Renal pelvis (tissue), 4 donors: Measurements from ENCODE around the gene SREK1IP1. TPM values are rescaled to one million over a fixed set of nuclear protein-coding genes. Genes with fewer than 3 reads are reported as not detected.
A peak's percentile ranks its signal among the peaks of the same experiment; 100 is the strongest.

Experiments used
- DNase-seq: peaks from one replicate; pipeline ENCODE4 v3.0.0-alpha.2; 2013
- polyA plus RNA-seq, 3 donors: library from polyadenylated mRNA; unstranded; fragments of 120-200 nt; gene quantifications; one replicate each; pipeline ENCODE4 v1.2.1, GENCODE V29; 2013; ENCODE audit not compliant: insufficient read length in 3 of 3

The SREK1IP1 gene
- polyA plus RNA-seq, 3 donors = 17.3 to 24.9 (median 19.4) TPM

DNA sequence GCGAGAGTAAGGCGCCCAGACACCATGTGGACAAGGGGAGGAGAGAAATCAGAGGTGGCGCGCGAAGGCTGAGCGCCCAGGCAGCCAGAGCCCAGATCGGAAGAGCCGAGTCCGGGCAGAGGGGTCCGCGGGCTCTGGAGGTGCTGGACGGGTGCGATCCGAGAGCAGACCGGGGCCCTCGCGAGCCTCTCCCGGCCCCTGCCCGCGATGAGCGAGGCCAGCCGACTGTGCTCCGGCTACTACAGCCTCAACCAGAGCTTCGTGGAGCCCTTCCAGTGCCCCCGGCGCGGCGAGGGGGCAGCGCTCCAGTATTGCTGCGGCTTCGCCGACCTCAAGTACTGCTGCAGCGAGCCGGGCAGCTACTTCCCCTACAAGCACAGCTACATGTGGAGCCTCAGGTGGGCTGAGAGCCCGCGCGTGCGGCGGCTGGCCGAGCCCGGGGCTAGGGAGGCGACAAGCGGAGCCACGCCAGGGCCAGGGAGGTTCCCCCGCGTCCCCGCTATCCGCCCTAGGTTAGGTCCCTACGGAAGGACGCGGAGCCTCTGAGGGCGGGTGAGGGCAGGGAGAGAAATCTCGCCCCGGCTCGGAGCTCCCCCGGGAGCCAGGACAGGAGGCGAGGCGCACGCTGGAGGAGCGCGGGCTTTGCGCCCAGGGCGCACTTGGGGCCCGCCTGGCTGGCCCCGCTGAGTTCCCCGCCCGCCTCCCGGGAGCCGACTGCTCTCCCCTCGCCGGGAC, 77.9 kb downstream of the SREK1IP1 start, which contains the start of gene SHISAL2B:
SHISAL2B (plus strand) TSS at position 87 of the 735 bp plus-strand sequence; CDS start at position 208, 121 bp downstream.
- peak; percentile 30 for DNase-seq

DNA sequence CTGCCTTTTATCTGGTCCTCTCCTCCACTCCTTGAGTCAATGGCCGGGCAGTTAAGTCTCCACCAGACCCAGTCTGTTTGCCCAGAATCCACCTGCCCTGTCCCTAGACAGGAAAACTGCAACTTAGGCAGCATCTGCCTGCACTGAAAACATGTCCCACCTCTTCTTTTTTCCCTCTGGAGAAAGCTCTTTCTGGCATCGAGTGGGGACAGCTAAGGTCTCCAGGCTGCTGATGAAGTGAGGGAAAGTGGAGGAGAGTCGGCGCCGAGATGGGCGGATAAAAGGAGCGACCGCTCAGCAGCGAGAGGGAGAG, 78.4 kb downstream of the SREK1IP1 start:
- peak; percentile 0 for DNase-seq

DNA sequence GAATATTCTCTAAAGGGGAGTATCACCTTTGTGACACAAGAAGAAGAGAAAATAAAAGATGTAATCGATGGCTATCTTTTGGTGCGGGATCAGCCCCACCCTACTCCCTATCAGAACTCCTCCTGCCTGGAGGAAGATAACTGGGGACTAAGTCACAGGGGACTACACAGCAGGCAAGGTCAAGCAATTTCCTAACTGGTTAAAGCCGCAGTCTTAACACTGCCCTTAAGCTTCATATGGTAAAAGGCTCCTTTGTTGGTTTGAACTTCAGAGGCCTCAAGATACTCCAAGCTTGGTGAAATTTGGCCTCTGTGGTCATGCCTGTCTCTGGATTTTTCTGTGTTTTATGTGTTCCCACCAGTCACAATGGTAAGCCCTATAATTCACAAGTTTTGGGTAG, 79.5 kb downstream of the SREK1IP1 start:
- no peak for DNase-seq

- DNase-seq = no peak
Observed at GRCh38 chr5:64688391-64688790, 80.1 kb downstream of the SREK1IP1 start.

GRCh38 chr5:64685866-64686265, 82.6 kb downstream of the SREK1IP1 start:
- no peak for DNase-seq

GRCh38 chr5:64682608-64683007, 85.9 kb downstream of the SREK1IP1 start:
- DNase-seq = no peak

GRCh38 chr5:64680289-64680688, 88.2 kb downstream of the SREK1IP1 start:
- no peak for DNase-seq

GRCh38 chr5:64678374-64678773, 90.1 kb downstream of the SREK1IP1 start:
- DNase-seq = no peak

DNA sequence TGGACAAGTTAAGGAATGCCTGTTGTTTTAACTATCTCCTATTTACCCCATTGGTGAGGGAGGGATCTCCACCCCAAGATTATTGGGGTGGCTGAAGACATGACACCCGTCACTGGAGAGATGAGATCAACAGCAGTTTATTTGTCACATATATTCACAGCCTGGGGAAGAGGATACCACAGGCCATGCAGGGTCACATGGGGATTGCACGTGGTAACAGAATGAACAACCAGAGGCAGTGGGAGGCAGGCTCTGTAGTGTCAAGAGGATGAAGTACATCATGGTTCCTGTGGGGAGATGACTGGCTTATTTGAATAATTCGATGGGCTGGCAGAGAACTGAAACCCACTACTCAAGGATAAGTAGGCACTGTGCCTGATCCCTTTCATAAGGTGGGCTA, 96.8 kb downstream of the SREK1IP1 start:
- DNase-seq = no peak

GRCh38 chr5:64670277-64670676, 98.2 kb downstream of the SREK1IP1 start:
- DNase-seq = no peak

Other genes with a start within 250 kb of the SREK1IP1 start
- not detected for gene SHISAL2B, start 78.2 kb downstream of the SREK1IP1 start, polyA plus RNA-seq
- gene CWC27, start 239 bp upstream of the SREK1IP1 start, polyA plus RNA-seq = 10 to 100 TPM; 32.5 to 40.1 (median 35.2) TPM